ENCODE measurements around the gene PATE1. TPM values are rescaled to one million over a fixed set of nuclear protein-coding genes. Genes with fewer than 3 reads are reported as not detected.

The PATE1 gene
- total and polyA plus RNA-seq, 7 donors: not detected

DNA sequence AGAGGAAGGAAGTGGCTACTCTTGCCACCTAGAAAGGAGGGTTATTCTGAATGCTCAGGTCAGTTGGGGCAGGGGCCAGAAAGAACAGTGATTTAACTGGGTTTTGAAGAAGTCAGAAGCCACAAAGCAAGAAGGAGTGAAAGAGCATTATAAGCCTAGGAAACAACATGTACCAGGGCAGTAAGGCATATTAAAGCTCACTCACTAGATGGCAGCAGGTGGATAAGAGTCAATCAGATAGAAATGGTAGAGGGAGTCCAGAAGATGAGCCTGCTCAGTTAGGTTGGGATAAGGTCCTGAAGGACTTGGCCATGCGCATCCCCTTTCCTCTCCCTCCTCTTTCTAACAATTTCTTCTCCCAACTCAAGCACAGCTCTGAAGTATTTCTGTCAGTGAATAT, 22.0 kb upstream of the PATE1 start:
- Histone ChIP-seq H3K9me3 (no peaks in the 10 kb centered on the region), H3K36me3 (ENCODE audit: insufficient read depth in 1 of 2, low read depth in 1 of 2) (no peaks in the 10 kb centered on the region), H3K4me3 (no peak overlapping the region), H3K27ac (no peak overlapping the region), H3K4me1 (no peaks in the 10 kb centered on the region), H3K27me3 (ENCODE audit: insufficient read depth in 3 of 3, low read length in 2 of 3) (peaks cover 0 to 3% (median 0%) of the 10 kb centered on the region in 3 donors)
- TF ChIP-seq, protein P1, sequence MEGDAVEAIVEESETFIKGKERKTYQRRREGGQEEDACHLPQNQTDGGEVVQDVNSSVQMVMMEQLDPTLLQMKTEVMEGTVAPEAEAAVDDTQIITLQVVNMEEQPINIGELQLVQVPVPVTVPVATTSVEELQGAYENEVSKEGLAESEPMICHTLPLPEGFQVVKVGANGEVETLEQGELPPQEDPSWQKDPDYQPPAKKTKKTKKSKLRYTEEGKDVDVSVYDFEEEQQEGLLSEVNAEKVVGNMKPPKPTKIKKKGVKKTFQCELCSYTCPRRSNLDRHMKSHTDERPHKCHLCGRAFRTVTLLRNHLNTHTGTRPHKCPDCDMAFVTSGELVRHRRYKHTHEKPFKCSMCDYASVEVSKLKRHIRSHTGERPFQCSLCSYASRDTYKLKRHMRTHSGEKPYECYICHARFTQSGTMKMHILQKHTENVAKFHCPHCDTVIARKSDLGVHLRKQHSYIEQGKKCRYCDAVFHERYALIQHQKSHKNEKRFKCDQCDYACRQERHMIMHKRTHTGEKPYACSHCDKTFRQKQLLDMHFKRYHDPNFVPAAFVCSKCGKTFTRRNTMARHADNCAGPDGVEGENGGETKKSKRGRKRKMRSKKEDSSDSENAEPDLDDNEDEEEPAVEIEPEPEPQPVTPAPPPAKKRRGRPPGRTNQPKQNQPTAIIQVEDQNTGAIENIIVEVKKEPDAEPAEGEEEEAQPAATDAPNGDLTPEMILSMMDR (IDR thresholded peaks at IDR 0.05): no peak
- DNase-seq (no peak), ATAC-seq (no peak)
- WGBS, 3 donors: 89 to 100% (median 98%) methylated on average over 1 of the region's 1 CpG
- intact Hi-C loops (cut with DNase I): no loop called here

DNA sequence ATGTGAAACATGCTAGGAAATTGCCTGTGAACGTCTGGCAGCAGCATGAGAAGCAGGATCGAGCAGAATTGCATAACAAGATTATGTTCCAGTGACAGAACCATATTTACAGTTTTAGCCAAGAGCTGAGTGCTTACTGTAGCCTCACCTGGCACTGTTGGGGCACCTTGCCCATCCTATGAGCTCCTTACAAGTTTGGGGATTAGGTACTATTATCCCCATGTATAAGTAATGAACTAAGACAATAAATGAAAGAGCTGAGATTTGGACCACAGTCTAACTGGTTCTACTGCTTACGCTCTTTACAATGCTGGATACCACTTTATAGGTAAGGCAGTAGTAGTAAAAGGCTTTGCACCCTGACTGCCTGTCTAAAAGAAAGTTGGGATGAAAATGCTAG, 17.1 kb upstream of the PATE1 start:
- DNase-seq: no peak
- TF ChIP-seq, protein P1 (IDR thresholded peaks at IDR 0.05): no peak
- Histone ChIP-seq H3K27ac (no peak overlapping the region), H3K27me3 (ENCODE audit: insufficient read depth in 3 of 3, low read length in 2 of 3) (peaks cover 0 to 4% (median 0%) of the 10 kb centered on the region in 3 donors), H3K36me3 (ENCODE audit: insufficient read depth in 1 of 2, low read depth in 1 of 2) (no peaks in the 10 kb centered on the region), H3K4me1 (no peaks in the 10 kb centered on the region), H3K4me3 (no peak overlapping the region), H3K9me3 (no peaks in the 10 kb centered on the region)
- intact Hi-C loops (cut with DNase I): no loop called here
- WGBS, 3 donors: 50 to 63% (median 53%) methylated on average over 3 of the region's 3 CpGs
- no peak for ATAC-seq

DNA sequence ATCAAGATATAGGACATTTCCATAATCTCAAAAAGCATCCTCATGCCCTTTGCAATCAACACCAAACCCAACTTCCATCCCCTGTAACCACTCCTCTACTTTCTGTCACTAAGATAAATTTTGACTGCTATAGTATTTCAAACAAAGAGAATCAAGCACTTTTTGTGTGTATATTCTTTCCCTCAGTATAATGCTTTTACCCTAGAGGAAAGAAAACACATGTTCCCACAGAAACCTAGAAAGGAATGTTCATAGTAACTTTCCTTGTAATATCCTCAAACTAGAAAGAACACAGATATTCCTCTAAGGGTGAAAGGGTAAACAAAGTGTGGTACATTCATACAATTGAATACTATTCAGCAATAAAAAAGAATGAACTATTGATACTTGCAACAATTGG, 5.5 kb upstream of the PATE1 start:
- ATAC-seq (no peak), DNase-seq (no peak)
- Histone ChIP-seq H3K27ac (no peak overlapping the region), H3K36me3 (ENCODE audit: insufficient read depth in 1 of 2, low read depth in 1 of 2) (no peaks in the 10 kb centered on the region), H3K27me3 (ENCODE audit: insufficient read depth in 3 of 3, low read length in 2 of 3) (peaks cover 0 to 4% (median 0%) of the 10 kb centered on the region in 3 donors), H3K9me3 (no peaks in the 10 kb centered on the region), H3K4me1 (no peaks in the 10 kb centered on the region), H3K4me3 (no peak overlapping the region)
- intact Hi-C loops (cut with DNase I): no loop called here
- TF ChIP-seq, protein P1 (IDR thresholded peaks at IDR 0.05): no peak

DNA sequence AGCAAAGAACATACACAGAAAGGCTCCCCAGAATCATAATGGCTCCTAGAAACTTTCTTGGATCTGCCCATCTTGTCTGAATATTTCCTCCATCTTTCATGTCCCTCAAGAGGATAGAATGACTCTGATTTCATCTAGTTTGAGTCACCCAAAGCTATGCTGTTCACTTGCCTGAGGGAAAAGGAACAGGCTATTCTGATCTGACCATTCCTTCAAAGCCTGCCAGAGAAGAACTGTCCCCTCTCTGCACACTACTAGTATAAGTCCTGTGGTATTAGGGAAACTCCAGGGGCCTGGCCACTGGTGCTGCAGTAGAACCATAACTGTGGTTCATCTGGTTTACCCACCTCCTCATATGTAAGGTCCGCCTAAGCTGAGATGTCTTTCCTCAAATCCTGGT, 2.4 kb upstream of the PATE1 start:
- Histone ChIP-seq H3K9me3 (no peaks in the 10 kb centered on the region), H3K27me3 (ENCODE audit: insufficient read depth in 3 of 3, low read length in 2 of 3) (peaks cover 0 to 4% (median 0%) of the 10 kb centered on the region in 3 donors), H3K4me1 (no peaks in the 10 kb centered on the region), H3K4me3 (no peak overlapping the region), H3K36me3 (ENCODE audit: insufficient read depth in 1 of 2, low read depth in 1 of 2) (no peaks in the 10 kb centered on the region), H3K27ac (no peak overlapping the region)
- no peak for DNase-seq
- WGBS, 3 donors: 86 to 96% (median 94%) methylated on average over 1 of the region's 1 CpG
- no peak for ATAC-seq
- intact Hi-C loops (cut with DNase I): no loop called here
- TF ChIP-seq, protein P1 (IDR thresholded peaks at IDR 0.05): no peak

DNA sequence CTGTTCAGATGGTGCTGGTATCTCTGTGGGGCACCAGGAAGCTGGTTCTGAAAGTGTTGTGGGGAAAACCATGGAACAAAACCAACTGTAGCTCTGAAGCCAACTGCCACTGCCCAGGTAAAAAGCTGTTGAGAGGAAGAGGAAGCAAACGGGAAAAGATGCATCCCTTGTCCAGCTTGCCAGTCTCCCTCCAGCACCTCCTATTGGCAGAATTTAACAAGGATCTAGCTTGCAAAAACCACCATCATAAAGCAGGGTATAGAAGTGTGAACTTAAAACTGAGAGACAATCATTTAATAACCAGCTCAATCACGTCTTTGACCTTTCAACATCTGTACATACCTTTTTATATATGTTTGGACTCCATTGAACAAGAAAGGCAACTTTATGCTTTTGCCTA, 4.5 kb downstream of the PATE1 start:
- 31 to 47% (median 40%) methylated on average over 2 of the region's 2 CpGs for WGBS, 3 donors
- TF ChIP-seq, protein P1 (IDR thresholded peaks at IDR 0.05): no peak

More for the DNA sequence above, 4.5 kb downstream of the PATE1 start:
- Histone ChIP-seq H3K36me3 (ENCODE audit: insufficient read depth in 1 of 2, low read depth in 1 of 2) (no peaks in the 10 kb centered on the region), H3K4me3 (no peak overlapping the region), H3K9me3 (no peaks in the 10 kb centered on the region), H3K4me1 (no peaks in the 10 kb centered on the region), H3K27ac (no peak overlapping the region), H3K27me3 (ENCODE audit: insufficient read depth in 3 of 3, low read length in 2 of 3) (peaks cover 0 to 5% (median 0%) of the 10 kb centered on the region in 3 donors)
- intact Hi-C loops (cut with DNase I): no loop called here
- DNase-seq (no peak), ATAC-seq (no peak)

All from psoas muscle (tissue), 8 donors.